Choroid plexus epithelial cell (primary cell): ENCODE data around the gene LDB3.

Experiments
- DNase-seq: peaks from one replicate; pipeline ENCODE4 v3.0.0-alpha.2; 2010; ENCODE audit warnings: low read depth
- H3K4me3 ChIP-seq: 2 replicates; pipeline ENCODE4 v1.5.1; 2011; ENCODE audit warnings: low read depth, mild to moderate bottlenecking, control low read depth, low read length, moderate library complexity
- TF ChIP-seq, protein P1 (sequence below): conservative IDR thresholded peaks from 2 replicates; pipeline ENCODE4 v1.5.1; 2011; ENCODE audit warnings: low read depth, mild to moderate bottlenecking, control low read depth, inconsistent platforms, low read length, moderate library complexity

LDB3 gene

DNA sequence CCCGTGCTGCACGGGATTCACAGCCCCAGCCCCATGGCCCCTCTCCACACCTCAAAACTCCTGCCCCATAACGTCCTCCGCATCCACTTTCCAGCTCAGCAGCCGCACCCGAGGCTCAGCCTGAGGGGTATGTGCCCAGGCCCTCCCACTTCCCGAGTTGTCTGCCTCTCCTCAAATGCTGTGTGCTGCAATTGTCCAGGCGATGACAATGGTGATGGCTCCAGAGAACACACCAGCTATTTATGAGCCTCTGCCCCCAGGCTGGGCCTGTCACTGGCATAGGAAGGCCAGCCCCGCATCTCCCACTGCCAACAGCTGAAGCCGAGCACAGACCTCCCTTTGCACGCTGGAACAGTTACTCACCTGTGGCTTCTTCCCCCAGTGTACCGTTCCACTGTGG, 2.4 kb upstream of the LDB3 start:
- no peak overlapping the region for H3K4me3 ChIP-seq
- TF ChIP-seq, protein P1, sequence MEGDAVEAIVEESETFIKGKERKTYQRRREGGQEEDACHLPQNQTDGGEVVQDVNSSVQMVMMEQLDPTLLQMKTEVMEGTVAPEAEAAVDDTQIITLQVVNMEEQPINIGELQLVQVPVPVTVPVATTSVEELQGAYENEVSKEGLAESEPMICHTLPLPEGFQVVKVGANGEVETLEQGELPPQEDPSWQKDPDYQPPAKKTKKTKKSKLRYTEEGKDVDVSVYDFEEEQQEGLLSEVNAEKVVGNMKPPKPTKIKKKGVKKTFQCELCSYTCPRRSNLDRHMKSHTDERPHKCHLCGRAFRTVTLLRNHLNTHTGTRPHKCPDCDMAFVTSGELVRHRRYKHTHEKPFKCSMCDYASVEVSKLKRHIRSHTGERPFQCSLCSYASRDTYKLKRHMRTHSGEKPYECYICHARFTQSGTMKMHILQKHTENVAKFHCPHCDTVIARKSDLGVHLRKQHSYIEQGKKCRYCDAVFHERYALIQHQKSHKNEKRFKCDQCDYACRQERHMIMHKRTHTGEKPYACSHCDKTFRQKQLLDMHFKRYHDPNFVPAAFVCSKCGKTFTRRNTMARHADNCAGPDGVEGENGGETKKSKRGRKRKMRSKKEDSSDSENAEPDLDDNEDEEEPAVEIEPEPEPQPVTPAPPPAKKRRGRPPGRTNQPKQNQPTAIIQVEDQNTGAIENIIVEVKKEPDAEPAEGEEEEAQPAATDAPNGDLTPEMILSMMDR = no peak
- DNase-seq = no peak

DNA sequence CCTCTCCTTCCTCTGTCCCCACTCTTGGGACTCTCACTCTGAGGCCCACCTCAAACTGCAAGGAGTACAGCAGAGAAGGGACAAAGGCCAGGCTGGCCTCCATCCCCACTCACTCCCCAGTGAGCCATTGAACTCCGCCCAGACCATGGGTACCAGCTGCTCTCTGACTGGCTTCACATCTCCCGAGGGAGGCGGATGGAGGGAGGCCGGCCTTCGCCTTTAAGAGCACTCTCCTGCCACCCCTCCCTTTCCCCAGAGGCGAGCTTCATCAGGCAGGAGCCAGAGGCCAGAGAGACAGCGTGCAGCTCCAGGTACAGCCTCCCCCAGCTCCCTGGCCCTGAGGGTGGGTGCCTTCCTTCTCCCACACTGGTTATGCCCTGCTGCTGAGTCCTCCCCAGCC, 1.8 kb upstream of the LDB3 start:
- TF ChIP-seq, protein P1 = no peak
- no peak for DNase-seq
- no peak overlapping the region for H3K4me3 ChIP-seq

DNA sequence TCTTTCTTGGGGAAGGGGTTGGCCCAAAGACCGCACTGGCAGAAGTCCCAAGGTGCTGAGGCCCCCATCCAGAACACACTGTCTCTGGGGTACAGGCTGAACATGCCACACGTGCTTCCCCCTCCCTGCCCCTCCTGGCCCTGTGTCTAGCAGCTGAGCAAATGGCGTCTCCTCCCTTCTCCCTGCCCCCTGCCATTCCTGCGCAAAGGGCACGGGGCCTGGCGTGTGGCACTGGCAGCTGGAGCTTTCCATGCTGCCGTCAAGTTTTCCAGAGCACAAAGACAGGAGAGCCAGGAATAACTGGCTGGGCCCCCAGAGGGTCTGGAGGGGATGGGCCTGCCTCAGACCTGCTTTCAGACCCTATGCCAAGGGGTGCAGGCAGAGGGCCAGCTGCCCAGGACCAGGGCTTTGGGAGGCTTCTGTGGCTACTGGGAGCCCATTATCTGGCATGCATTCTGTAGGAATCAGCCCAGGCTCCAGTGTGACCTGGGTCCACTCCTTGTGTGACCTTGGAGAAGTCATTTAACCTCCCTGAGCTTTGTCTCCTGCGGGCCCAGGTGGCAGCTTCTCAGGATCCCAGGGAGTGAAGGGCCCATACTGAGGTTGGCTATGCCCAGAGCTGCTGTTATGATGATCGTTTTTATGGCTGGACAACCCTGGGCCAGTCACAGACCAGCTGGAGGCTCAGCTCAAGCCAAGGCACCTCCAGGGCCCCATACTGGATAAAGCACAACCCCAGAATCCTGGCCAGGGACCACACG, 710 bp upstream of the LDB3 start:
- TF ChIP-seq, protein P1 = no peak
- DNase-seq = no peak
- no peak overlapping the region for H3K4me3 ChIP-seq

DNA sequence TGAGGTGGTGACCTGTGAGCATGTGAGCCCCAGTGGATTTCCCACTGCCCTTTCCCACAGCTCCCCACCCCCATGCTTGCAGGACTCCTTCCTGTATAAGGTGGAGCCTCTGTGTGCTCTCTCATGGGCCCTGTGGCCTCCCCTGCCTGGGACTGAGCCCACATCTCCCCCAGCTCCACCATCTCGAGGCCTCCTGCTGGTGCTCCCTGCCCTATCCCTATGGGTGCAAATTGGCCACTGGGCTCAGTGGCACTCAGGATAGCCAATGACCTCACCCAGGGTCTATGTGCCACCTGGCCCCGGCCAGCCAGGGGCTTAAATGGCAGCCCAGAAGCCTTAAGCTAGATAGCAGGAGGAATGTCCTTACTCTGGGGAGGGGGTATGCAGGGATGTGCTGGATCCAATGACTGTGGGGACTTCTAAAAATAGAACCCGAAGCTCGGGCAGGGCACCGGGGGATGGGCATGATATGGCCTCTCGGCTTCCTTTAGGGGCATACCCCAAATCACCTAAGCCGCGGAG, 2.0 kb downstream of the LDB3 start:
- no peak for DNase-seq
- TF ChIP-seq, protein P1 = no peak
- no peak overlapping the region for H3K4me3 ChIP-seq

- DNase-seq = no peak
- TF ChIP-seq, protein P1 = no peak
- H3K4me3 ChIP-seq = no peak overlapping the region
These were observed 2.6 kb downstream of the LDB3 start for GRCh38 chr10:86670876-86671275.

DNA sequence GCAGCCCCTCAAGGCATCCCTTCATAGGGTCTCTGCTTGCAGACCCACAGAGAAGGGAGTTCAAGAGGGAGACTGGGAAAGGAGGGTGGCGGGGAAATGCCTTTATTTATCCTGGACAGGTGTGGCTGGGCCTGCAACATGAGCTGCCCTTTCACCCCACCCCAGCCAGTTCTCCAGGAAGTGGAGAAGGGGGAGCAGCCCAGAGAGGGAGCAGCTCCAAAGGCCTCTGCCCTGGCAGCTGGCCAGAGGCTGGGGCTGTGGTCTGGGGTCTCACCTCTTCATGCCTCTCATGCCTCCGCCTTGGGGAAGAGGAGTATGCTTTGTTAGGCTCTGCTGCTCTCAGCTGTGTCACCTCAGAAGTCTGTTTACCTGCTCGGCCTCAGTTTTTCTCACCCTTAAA, 3.1 kb downstream of the LDB3 start:
- TF ChIP-seq, protein P1 = no peak
- no peak overlapping the region for H3K4me3 ChIP-seq
- no peak for DNase-seq
